ENCODE data around the gene DEFB110. TPM values are rescaled to one million over a fixed set of nuclear protein-coding genes. Genes with fewer than 3 reads are reported as not detected.

Gene DEFB110
- total RNA-seq, 1 experiment from 2014 or later, result not detected

Other genes starting within 250 kb of the DEFB110 start
- not detected in 2 replicates for gene PGK2, start 234.7 kb downstream of the DEFB110 start, total RNA-seq (2014; rRNA removed; shearing (Covaris generic))
- gene CRISP1, start 155.5 kb downstream of the DEFB110 start, total RNA-seq (2014; rRNA removed; shearing (Covaris generic)), result not detected in 2 replicates
- not detected in 2 replicates for gene DEFB114, start 57.8 kb downstream of the DEFB110 start, total RNA-seq (2014; rRNA removed; shearing (Covaris generic))
- gene DEFB113, start 52.4 kb downstream of the DEFB110 start, total RNA-seq (2014; rRNA removed; shearing (Covaris generic)), result not detected in 2 replicates
- not detected in 2 replicates for gene DEFB112, start 27.9 kb upstream of the DEFB110 start, total RNA-seq (2014; rRNA removed; shearing (Covaris generic))